Endothelial cell of umbilical vein (primary cell): ENCODE measurements around the gene KIF26B. TPM values are rescaled to one million over a fixed set of nuclear protein-coding genes. Genes with fewer than 3 reads are reported as not detected.

ENCODE experiments used
- BruUV-seq: library from RNA; stranded (reverse); fragments of 400-500 nt; replicated peaks from 2 replicates; lab custom pipeline; 2021; lab: Mats Ljungman, UMichigan
- CTCF ChIA-PET: fragments of 300-600, 350-600 bp; sonication (Branson Sonifier 250); formaldehyde crosslinking; loops from one replicate; lab custom pipeline; 2021; ENCODE audit warnings: antibody characterized with exemption, inconsistent platforms; lab: Charles Lee
- POLR2A ChIA-PET: fragments of 300-600, 350-600 bp; sonication (Branson Sonifier 250); formaldehyde crosslinking; loops from one replicate; lab custom pipeline; 2021; ENCODE audit warnings: antibody characterized with exemption, inconsistent platforms; lab: Charles Lee
- DNase-seq: peaks from one replicate; pipeline ENCODE4 v3.0.0-alpha.2; 2011; ENCODE audit warnings: low read depth, low spot score
- FAIRE-seq: peaks from 2 replicates; lab custom pipeline; 2011; peaks lifted over from hg19 to GRCh38; lab: Jason Lieb, UNC
- H2AFZ ChIP-seq: 2 replicates; pipeline ENCODE4 v1.6.0; 2012; ENCODE audit warnings: low read depth, low read length, control low read depth, inconsistent platforms
- H3K27ac ChIP-seq: 2 replicates; pipeline ENCODE4 v1.5.1; 2011; ENCODE audit warnings: low read depth, mild to moderate bottlenecking, control low read depth, low read length, moderate library complexity; ENCODE audit not compliant: insufficient read depth
- H3K27me3 ChIP-seq, 2 experiments: 2 replicates each; pipeline versions ENCODE4 v1.6.0 to v1.6.1; 2011; ENCODE audit warnings: low read length in 2 of 2, mixed read lengths in 1 of 2; ENCODE audit not compliant: control insufficient read depth in 2 of 2, insufficient read depth in 2 of 2
- H3K36me3 ChIP-seq, 2 experiments: 2 replicates in 1 of 2; 3 replicates in 1 of 2; pipeline ENCODE4 v1.5.1; 2011; ENCODE audit warnings: low read length in 2 of 2, mild to moderate bottlenecking in 1 of 2, moderate library complexity in 1 of 2; ENCODE audit not compliant: control insufficient read depth in 2 of 2, insufficient read depth in 2 of 2; ENCODE audit errors: extremely low read depth in 1 of 2
- H3K4me1 ChIP-seq: 3 replicates; pipeline ENCODE4 v1.5.1; 2011; ENCODE audit warnings: mild to moderate bottlenecking, low read length; ENCODE audit not compliant: control insufficient read depth, insufficient read depth; ENCODE audit errors: extremely low read depth
- H3K4me2 ChIP-seq: 2 replicates; pipeline ENCODE4 v1.6.1; 2011; ENCODE audit warnings: low read length, control low read depth, mixed read lengths; ENCODE audit not compliant: insufficient read depth
- H3K4me3 ChIP-seq, 3 experiments: fragments of 200-600 bp in 1 of 3; sonication (generic), shearing (Covaris generic) in 1 of 3; replicated peaks in 1 of 3; 2 replicates each; pipeline ENCODE4 v1.5.1; 2011 to 2016; ENCODE audit warnings: control low read depth in 3 of 3, low read length in 3 of 3, mild to moderate bottlenecking in 2 of 3, inconsistent platforms in 1 of 3, low read depth in 1 of 3, moderate library complexity in 1 of 3; ENCODE audit not compliant: insufficient read depth in 1 of 3
- H3K79me2 ChIP-seq: 2 replicates; pipeline ENCODE4 v1.6.0; 2012; ENCODE audit warnings: low read length, inconsistent platforms; ENCODE audit not compliant: control insufficient read depth, insufficient read depth
- H3K9ac ChIP-seq: replicated peaks from 2 replicates; pipeline ENCODE3; 2011; ENCODE audit warnings: low read length, control low read depth; ENCODE audit not compliant: insufficient read depth; ENCODE audit errors: extremely low read depth
- H3K9me1 ChIP-seq: replicated peaks from 3 replicates; pipeline ENCODE4 v1.6.0; 2011; ENCODE audit warnings: mild to moderate bottlenecking, low read length; ENCODE audit not compliant: control insufficient read depth, insufficient read depth; ENCODE audit errors: extremely low read depth
- H3K9me3 ChIP-seq: replicated peaks from 2 replicates; pipeline ENCODE4 v1.5.1; 2012; ENCODE audit warnings: low read length, inconsistent platforms; ENCODE audit not compliant: control insufficient read depth, insufficient read depth
- H4K20me1 ChIP-seq: replicated peaks from 2 replicates; pipeline ENCODE3; 2011; ENCODE audit warnings: mild to moderate bottlenecking, low read length; ENCODE audit not compliant: control insufficient read depth, insufficient read depth; ENCODE audit errors: extremely low read depth
- EZH2 ChIP-seq: IDR thresholded peaks from 2 replicates; pipeline ENCODE4 v1.6.1; 2012; ENCODE audit warnings: borderline replicate concordance, low read depth, mild to moderate bottlenecking, moderate library complexity, low read length, inconsistent platforms; ENCODE audit not compliant: severe bottlenecking
- FOS ChIP-seq: IDR thresholded peaks from 2 replicates; pipeline ENCODE4 v1.6.1; 2011; ENCODE audit warnings: mild to moderate bottlenecking, low read length, moderate library complexity, borderline replicate concordance; ENCODE audit not compliant: insufficient read depth
- GATA2 ChIP-seq: IDR thresholded peaks from 2 replicates; pipeline ENCODE4 v1.7.0; 2011; ENCODE audit warnings: low read depth, mild to moderate bottlenecking, moderate library complexity, mixed read lengths, low read length; ENCODE audit not compliant: insufficient read length, insufficient read depth
- JUN ChIP-seq: IDR thresholded peaks from 2 replicates; pipeline ENCODE4 v1.6.1; 2011; ENCODE audit warnings: borderline replicate concordance, low read depth; ENCODE audit not compliant: insufficient read length, insufficient read depth
- MAX ChIP-seq: IDR thresholded peaks from 2 replicates; pipeline ENCODE4 v1.6.1; 2011; ENCODE audit not compliant: insufficient read depth, insufficient read length
- MYC ChIP-seq: IDR thresholded peaks from one replicate; pipeline ENCODE4 v1.6.1; 2011; ENCODE audit warnings: mild to moderate bottlenecking, low read depth, low read length
- POLR2A ChIP-seq: IDR thresholded peaks from 2 replicates; pipeline ENCODE4 v1.6.1; 2012; ENCODE audit warnings: low read depth, mild to moderate bottlenecking, control low read depth, low read length
- POLR2AphosphoS5 ChIP-seq: IDR thresholded peaks from 2 replicates; pipeline ENCODE4 v1.6.1; 2012; ENCODE audit warnings: low read depth, mild to moderate bottlenecking, control low read depth, low read length, moderate library complexity; ENCODE audit not compliant: insufficient read depth
- dilution Hi-C: fragments of 300-500 bp; cut with MboI; formaldehyde crosslinking; loops from one replicate; pipeline ENCODE4 v1.15.0; 2019; ENCODE audit warnings: low sequenced_read_pairs; ENCODE audit not compliant: extremely low pct_ligation_motif_present
- intact Hi-C: fragments of 100-400 bp; cut with micrococcal nuclease; formaldehyde crosslinking; loops from one replicate; pipeline ENCODE4 v1.10.0; 2022
- polyA plus RNA-seq, 4 experiments: library from polyadenylated mRNA; depleted of rRNA in 3 of 4; stranded (reverse) in 3 of 4; unstranded in 1 of 4; fragments of >200 nt; gene quantifications; 2 replicates each; pipeline versions ENCODE4 v1.2.1 to v1.2.3, GENCODE V29; 2011 to 2012; ENCODE audit warnings: missing spikeins in 1 of 4
- total RNA-seq: library from RNA; stranded (reverse); gene quantifications from 2 replicates; pipeline ENCODE4 v1.2.3, GENCODE V29; 2021
- TF ChIP-seq, protein P1 (sequence below), 2 donors: IDR thresholded peaks; 1 replicate in 1 of 2; 2 replicates in 1 of 2; pipeline ENCODE4 v1.5.1; 2011; ENCODE audit warnings: low read length in 2 of 2, mild to moderate bottlenecking in 2 of 2, moderate library complexity in 2 of 2, control low read depth in 1 of 2, inconsistent platforms in 1 of 2, low read depth in 1 of 2; ENCODE audit not compliant: insufficient read depth in 1 of 2; ENCODE audit errors: extremely low read depth in 1 of 2

Gene KIF26B
- total and polyA plus RNA-seq, 2 donors (not counting 3 experiments of a cell fraction or from before 2014, with no cell fraction given): 0.04 to 0.49 TPM

DNA sequence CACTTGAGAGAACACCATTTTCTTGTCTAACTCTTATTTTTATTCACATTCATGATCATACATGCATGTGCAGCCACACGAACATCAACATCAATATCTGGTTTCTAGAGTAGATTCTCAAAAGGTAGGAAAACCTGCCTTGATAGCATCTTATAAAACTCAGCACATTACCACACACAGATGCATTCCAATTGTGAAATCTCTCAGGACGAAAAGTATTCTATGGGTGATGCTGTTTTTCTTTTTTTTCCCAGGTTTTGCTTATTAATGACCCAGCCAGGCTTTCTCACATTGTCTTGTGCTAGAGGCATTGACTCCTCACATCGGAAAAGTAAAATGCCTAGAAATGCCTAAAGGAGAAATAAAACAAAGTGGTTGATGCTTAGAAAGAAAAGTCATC, 562.8 kb downstream of the KIF26B start:
- H3K4me3 ChIP-seq: no peak overlapping the region
- DNase-seq (no peak), FAIRE-seq (no peak)
- no peak overlapping the region for H3K9ac ChIP-seq
- no TSS peak for BruUV-seq
- H2AFZ ChIP-seq: no peak overlapping the region
- H3K4me2 ChIP-seq: no peak overlapping the region
- no peaks in the 10 kb centered on the region for H3K27me3 ChIP-seq
- dilution Hi-C loops (no loop called here), intact Hi-C loops (no loop called here)
- H3K79me2 ChIP-seq: no peaks in the 10 kb centered on the region
- H3K9me1 ChIP-seq: no peaks in the 10 kb centered on the region
- TF ChIP-seq MYC (no peak), EZH2 (no peak), JUN (no peak), GATA2 (no peak), FOS (no peak), POLR2AphosphoS5 (no peak), MAX (no peak), POLR2A (no peak)
- TF ChIP-seq, protein P1, sequence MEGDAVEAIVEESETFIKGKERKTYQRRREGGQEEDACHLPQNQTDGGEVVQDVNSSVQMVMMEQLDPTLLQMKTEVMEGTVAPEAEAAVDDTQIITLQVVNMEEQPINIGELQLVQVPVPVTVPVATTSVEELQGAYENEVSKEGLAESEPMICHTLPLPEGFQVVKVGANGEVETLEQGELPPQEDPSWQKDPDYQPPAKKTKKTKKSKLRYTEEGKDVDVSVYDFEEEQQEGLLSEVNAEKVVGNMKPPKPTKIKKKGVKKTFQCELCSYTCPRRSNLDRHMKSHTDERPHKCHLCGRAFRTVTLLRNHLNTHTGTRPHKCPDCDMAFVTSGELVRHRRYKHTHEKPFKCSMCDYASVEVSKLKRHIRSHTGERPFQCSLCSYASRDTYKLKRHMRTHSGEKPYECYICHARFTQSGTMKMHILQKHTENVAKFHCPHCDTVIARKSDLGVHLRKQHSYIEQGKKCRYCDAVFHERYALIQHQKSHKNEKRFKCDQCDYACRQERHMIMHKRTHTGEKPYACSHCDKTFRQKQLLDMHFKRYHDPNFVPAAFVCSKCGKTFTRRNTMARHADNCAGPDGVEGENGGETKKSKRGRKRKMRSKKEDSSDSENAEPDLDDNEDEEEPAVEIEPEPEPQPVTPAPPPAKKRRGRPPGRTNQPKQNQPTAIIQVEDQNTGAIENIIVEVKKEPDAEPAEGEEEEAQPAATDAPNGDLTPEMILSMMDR (IDR thresholded peaks at IDR 0.05; ENCODE audit: extremely low read depth in 1 of 2, insufficient read depth in 1 of 2, low read depth in 1 of 2, low read length in 2 of 2): no peak
- no peaks in the 10 kb centered on the region for H4K20me1 ChIP-seq
- no peaks in the 10 kb centered on the region for H3K9me3 ChIP-seq
- no peak overlapping the region for H3K27ac ChIP-seq
- H3K36me3 ChIP-seq: no peaks in the 10 kb centered on the region
- H3K4me1 ChIP-seq: no peaks in the 10 kb centered on the region
- POLR2A ChIA-PET: no interaction called here
- CTCF ChIA-PET: no interaction called here
